Common myeloid progenitor, CD34-positive (primary cell): ENCODE results near the gene PRSS50.

Experiments
- CTCF ChIA-PET: fragments of 350-600 bp; sonication (Branson Sonifier 250); formaldehyde crosslinking; loops from one replicate; lab custom pipeline; 2021; ENCODE audit warnings: antibody characterized with exemption; lab: Charles Lee
- POLR2A ChIA-PET: fragments of 350-600 bp; sonication (Branson Sonifier 250); formaldehyde crosslinking; loops from one replicate; lab custom pipeline; 2021; ENCODE audit warnings: antibody characterized with exemption; lab: Charles Lee
- DNase-seq, 3 donors: peaks; one replicate each; pipeline versions ENCODE4 v3.0.0 to v3.0.0-alpha.2; 2013
- H3K27ac ChIP-seq, 2 experiments: 1 replicate in 1 of 2; 2 replicates in 1 of 2; pipeline ENCODE4 v1.7.0; 2013; ENCODE audit warnings: inconsistent platforms in 2 of 2, low read length in 2 of 2, mild to moderate bottlenecking in 2 of 2, low read depth in 1 of 2, moderate library complexity in 1 of 2; ENCODE audit not compliant: severe bottlenecking in 2 of 2, insufficient read depth in 1 of 2, poor library complexity in 1 of 2
- H3K27me3 ChIP-seq, 5 experiments: replicated peaks in 2 of 5; 1 replicate in 3 of 5; 2 replicates in 2 of 5; pipeline versions ENCODE4 v1.6.1 to v1.7.0; 2013; ENCODE audit warnings: low read length in 4 of 5, mild to moderate bottlenecking in 2 of 5, moderate library complexity in 2 of 5, inconsistent platforms in 1 of 5; ENCODE audit not compliant: insufficient read depth in 5 of 5, control insufficient read depth in 4 of 5
- H3K36me3 ChIP-seq, 4 experiments: 1 replicate in 2 of 4; 2 replicates in 2 of 4; pipeline versions ENCODE4 v1.6.1 to v1.7.0; 2013; ENCODE audit warnings: low read length in 3 of 4, control low read depth in 1 of 4, mild to moderate bottlenecking in 1 of 4; ENCODE audit not compliant: control insufficient read depth in 4 of 4, insufficient read depth in 4 of 4
- H3K4me1 ChIP-seq, 4 experiments: 1 replicate in 3 of 4; 2 replicates in 1 of 4; pipeline versions ENCODE4 v1.6.1 to v1.7.1; 2013; ENCODE audit warnings: low read length in 3 of 4, mild to moderate bottlenecking in 3 of 4, control low read depth in 1 of 4, inconsistent platforms in 1 of 4, moderate library complexity in 1 of 4; ENCODE audit not compliant: control insufficient read depth in 4 of 4, insufficient read depth in 4 of 4; ENCODE audit errors: control extremely low read depth in 1 of 4
- H3K4me3 ChIP-seq, 7 experiments: 1 replicate in 4 of 7; 2 replicates in 3 of 7; pipeline versions ENCODE4 v1.5.1 to v1.7.0; 2013; ENCODE audit warnings: mild to moderate bottlenecking in 7 of 7, low read length in 6 of 7, moderate library complexity in 6 of 7, inconsistent platforms in 2 of 7, low read depth in 2 of 7, control low read depth in 1 of 7; ENCODE audit not compliant: insufficient read depth in 4 of 7, control insufficient read depth in 1 of 7; ENCODE audit errors: extremely low read depth in 1 of 7
- H3K9me3 ChIP-seq, 5 experiments: 1 replicate in 4 of 5; 2 replicates in 1 of 5; pipeline versions ENCODE4 v1.6.1 to v1.7.1; 2013; ENCODE audit warnings: low read length in 4 of 5, mild to moderate bottlenecking in 2 of 5, inconsistent platforms in 1 of 5, low read depth in 1 of 5, moderate library complexity in 1 of 5; ENCODE audit not compliant: control insufficient read depth in 4 of 5, insufficient read depth in 2 of 5; ENCODE audit errors: control extremely low read depth in 1 of 5
- WGBS: methylation state at CpG from one replicate; pipeline ENCODE4 v1.1.5; 2013; ENCODE audit not compliant: insufficient coverage; 5-methylcytosine and 5-hydroxymethylcytosine counted together

The PRSS50 gene

GRCh38 chr3:46695962-46696894 is 21.4 kb downstream of the PRSS50 start:
- POLR2A ChIA-PET: interaction anchor here (0.6 kb wide), 1 partner anchor 185 kb away, joined by 3 read pairs; no protein-coding TSS in a partner anchor
- no peaks in the 10 kb centered on the region for H3K9me3 ChIP-seq
- no peaks in the 10 kb centered on the region for H3K36me3 ChIP-seq
- H3K4me1 ChIP-seq: peaks cover 2 to 50% (median 41%) of the 10 kb centered on the region in 4 experiments
- DNase-seq: peak in 1 of 3 donors; percentile 22
- H3K27me3 ChIP-seq: peaks cover 0 to 4% (median under 1%) of the 10 kb centered on the region in 5 experiments
- H3K27ac ChIP-seq: no peak overlapping the region
- 83% methylated on average over 3 of the region's 4 CpGs for WGBS
- H3K4me3 ChIP-seq: no peak overlapping the region
- CTCF ChIA-PET: interaction anchor here (0.9 to 2.9 kb wide), 5 partner anchors 9 to 213 kb away, joined by 3 to 7 read pairs (median 4); no protein-coding TSS in a partner anchor

DNA sequence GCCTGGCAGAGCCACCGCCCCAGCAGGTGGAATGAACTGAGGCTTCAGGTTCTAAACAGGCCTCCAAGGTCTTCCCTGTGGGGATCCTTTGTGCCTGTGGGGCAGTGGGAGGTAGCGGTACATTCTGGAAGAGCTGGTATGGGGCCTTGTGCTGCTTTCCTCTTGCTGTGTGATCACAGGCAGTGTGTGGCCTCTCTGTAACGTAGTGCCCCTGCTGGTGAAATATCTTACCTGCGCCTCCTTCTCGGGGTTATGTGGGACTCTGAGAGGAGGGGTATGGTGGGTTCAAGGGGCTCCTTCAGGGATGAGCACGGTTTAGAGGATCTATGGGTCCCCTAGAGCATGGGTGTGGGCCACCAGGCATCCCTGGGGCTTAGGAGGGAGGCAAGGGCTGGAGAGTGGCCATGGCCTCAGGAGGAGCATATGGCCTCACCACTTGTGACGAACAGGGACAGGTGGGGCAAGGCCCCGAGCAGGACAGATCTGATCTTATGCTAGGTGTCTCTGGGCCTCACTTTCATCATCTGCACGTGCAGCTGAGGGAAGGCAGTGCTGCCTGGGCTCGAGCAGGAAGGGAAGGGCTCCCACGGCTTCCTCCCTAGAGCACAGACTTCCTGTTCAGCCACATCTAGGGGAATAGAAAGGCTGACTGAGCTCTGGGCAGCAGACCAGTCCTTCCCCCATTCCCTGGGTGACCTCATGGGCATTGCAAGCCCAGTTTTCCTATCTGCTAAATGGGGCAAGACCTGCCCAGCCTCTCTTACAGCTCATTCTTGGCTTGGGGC is 22.3 kb downstream of the PRSS50 start:
- H3K4me1 ChIP-seq: peaks cover 2 to 58% (median 49%) of the 10 kb centered on the region in 4 experiments
- no peak overlapping the region for H3K27ac ChIP-seq
- ChIA-PET POLR2A (no interaction called here), CTCF (interaction anchor here (1.2 to 2.9 kb wide), 3 partner anchors 12 to 214 kb away, joined by 3 to 7 read pairs (median 7); no protein-coding TSS in a partner anchor)
- no peaks in the 10 kb centered on the region for H3K9me3 ChIP-seq
- no peaks in the 10 kb centered on the region for H3K36me3 ChIP-seq
- 41% methylated on average over 11 of the region's 11 CpGs for WGBS
- peak overlapping the region in 1 of 7 experiments; percentile 14 for H3K4me3 ChIP-seq
- H3K27me3 ChIP-seq: peaks cover 0 to under 1% (median 0%) of the 10 kb centered on the region in 5 experiments
- DNase-seq: peak; percentile 36 to 58 (median 54)

- no peak overlapping the region for H3K27ac ChIP-seq
- CTCF ChIA-PET: no interaction called here
Observed at GRCh38 chr3:46694520-46694919, 23.1 kb downstream of the PRSS50 start.

GRCh38 chr3:46693892-46694226 is 23.8 kb downstream of the PRSS50 start:
- ChIA-PET POLR2A (no interaction called here), CTCF (interaction anchor here (0.7 kb wide), 1 partner anchor 120 kb away, joined by 3 read pairs; no protein-coding TSS in a partner anchor)
- Histone ChIP-seq H3K4me1 (peaks cover 2 to 58% (median 50%) of the 10 kb centered on the region in 4 experiments), H3K4me3 (peak overlapping the region in 5 of 7 experiments; percentile 2 to 70 (median 56)), H3K9me3 (no peaks in the 10 kb centered on the region), H3K27ac (no peak overlapping the region), H3K27me3 (no peaks in the 10 kb centered on the region), H3K36me3 (no peaks in the 10 kb centered on the region)
- WGBS: 17% methylated on average over 13 of the region's 30 CpGs
- DNase-seq: peak; percentile 39 to 80 (median 67)

More at GRCh38 chr3:46694520-46694919, 23.1 kb downstream of the PRSS50 start:
- 100% methylated on average over 2 of the region's 3 CpGs for WGBS
- Histone ChIP-seq H3K4me3 (no peak overlapping the region), H3K36me3 (no peaks in the 10 kb centered on the region), H3K9me3 (no peaks in the 10 kb centered on the region), H3K4me1 (peaks cover 2 to 58% (median 50%) of the 10 kb centered on the region in 4 experiments), H3K27me3 (no peaks in the 10 kb centered on the region)
- no peak for DNase-seq
- POLR2A ChIA-PET: no interaction called here

GRCh38 chr3:46693038-46693891 is 24.4 kb downstream of the PRSS50 start, which contains the start of gene ALS2CL:
Gene ALS2CL, minus strand, starts transcription at chr3:46693679. Its CDS starts 4,239 bp downstream, at chr3:46689440.
- ChIA-PET CTCF (interaction anchor here (0.7 kb wide), 1 partner anchor 121 kb away, joined by 3 read pairs; no protein-coding TSS in a partner anchor), POLR2A (interaction anchor here (0.6 kb wide), 1 partner anchor 672 kb away, joined by 3 read pairs; no protein-coding TSS in a partner anchor)
- under 1% methylated on average over 53 of the region's 71 CpGs for WGBS
- H3K9me3 ChIP-seq: no peaks in the 10 kb centered on the region
- H3K27ac ChIP-seq: no peak within 1 kb of the TSS
- no peaks in the 10 kb centered on the region for H3K36me3 ChIP-seq
- peak; percentile 25 to 69 (median 48) for DNase-seq
- peak within 1 kb of the TSS; percentile 40 to 82 (median 64) for H3K4me3 ChIP-seq
- peaks cover 2 to 58% (median 50%) of the 10 kb centered on the region in 4 experiments for H3K4me1 ChIP-seq
- no peaks in the 10 kb centered on the region for H3K27me3 ChIP-seq

DNA sequence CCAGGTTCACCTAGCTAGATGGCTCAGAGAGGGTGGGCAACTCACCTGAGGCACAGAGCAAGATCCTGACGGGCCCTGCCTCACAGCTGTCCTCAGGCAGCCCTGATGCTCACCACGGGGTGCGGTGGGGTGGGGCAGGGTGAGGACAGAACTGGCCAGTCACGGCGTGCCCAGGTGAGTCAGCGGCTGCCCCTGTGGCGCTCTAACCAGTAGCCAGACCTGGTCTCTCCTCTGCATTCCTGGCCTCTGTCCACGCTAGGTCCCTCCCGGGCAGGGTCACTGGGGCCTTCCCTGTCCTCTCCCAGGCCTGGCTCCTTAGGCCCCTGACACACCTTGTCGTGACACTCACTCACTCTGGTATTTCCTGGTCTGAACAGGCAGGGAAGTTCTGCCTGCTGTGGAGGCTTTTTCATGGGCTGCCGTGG is 25.1 kb downstream of the PRSS50 start:
- Histone ChIP-seq H3K9me3 (no peaks in the 10 kb centered on the region), H3K27ac (no peak overlapping the region), H3K4me3 (peak overlapping the region in 5 of 7 experiments; percentile 57 to 82 (median 70)), H3K27me3 (no peaks in the 10 kb centered on the region), H3K36me3 (no peaks in the 10 kb centered on the region), H3K4me1 (peaks cover 2 to 58% (median 50%) of the 10 kb centered on the region in 4 experiments)
- ChIA-PET CTCF (no interaction called here), POLR2A (no interaction called here)
- 75% methylated on average over 8 of the region's 11 CpGs for WGBS
- no peak for DNase-seq
